IPS-NIHi7 (cell line): ENCODE results near the gene DEF6.
A peak's percentile ranks its signal among the peaks of the same experiment; 100 is the strongest.

Experiments
- DNase-seq: peaks from one replicate; pipeline ENCODE4 v3.0.0; 2012; ENCODE audit warnings: mixed read lengths; ENCODE audit errors: extremely low spot score

DEF6 gene, protein sequence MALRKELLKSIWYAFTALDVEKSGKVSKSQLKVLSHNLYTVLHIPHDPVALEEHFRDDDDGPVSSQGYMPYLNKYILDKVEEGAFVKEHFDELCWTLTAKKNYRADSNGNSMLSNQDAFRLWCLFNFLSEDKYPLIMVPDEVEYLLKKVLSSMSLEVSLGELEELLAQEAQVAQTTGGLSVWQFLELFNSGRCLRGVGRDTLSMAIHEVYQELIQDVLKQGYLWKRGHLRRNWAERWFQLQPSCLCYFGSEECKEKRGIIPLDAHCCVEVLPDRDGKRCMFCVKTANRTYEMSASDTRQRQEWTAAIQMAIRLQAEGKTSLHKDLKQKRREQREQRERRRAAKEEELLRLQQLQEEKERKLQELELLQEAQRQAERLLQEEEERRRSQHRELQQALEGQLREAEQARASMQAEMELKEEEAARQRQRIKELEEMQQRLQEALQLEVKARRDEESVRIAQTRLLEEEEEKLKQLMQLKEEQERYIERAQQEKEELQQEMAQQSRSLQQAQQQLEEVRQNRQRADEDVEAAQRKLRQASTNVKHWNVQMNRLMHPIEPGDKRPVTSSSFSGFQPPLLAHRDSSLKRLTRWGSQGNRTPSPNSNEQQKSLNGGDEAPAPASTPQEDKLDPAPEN

DNA sequence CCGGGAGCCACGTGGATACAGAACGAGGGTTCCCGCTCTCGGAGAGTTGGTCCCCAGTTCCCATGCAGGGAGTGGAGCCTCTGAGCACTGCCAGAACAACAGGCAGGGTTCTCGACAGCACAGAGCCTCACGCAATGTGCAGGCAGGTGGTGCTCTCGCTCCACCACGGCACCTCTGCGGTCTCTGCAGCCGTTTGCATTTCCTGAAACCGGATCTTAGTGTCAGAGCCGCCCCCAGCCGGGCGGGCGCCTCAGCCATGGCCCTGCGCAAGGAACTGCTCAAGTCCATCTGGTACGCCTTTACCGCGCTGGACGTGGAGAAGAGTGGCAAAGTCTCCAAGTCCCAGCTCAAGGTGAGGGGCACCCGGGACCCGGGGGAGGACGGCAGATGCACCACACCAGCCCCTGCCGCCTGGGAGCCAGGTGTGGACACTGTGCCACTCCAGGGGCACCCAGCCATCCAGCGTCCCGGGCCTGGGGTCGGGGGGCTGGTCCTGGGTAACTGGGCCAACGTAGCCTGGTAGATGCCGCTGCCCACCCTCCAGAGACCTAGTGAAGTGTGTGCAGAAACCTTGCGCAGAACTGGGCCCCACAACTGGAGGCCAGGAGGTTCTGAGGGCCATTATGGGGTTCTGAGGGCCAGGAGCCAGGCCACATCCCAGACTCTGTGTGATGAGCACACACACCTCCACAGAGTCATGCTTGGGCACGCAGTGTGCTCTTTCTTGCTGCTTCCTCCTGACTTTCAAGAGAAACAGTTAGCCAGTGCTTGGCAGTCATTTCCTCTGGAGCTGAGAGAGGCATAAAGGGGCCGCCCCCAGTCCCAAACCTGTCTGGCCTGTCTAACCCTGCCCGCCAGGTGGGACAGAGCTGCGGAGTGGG is at the start of gene DEF6:
TSS of gene DEF6 (plus strand) at position 218 of the 881 bp plus-strand sequence. CDS start at position 257, 39 bp downstream.
- DNase-seq: peak; percentile 96

DNA sequence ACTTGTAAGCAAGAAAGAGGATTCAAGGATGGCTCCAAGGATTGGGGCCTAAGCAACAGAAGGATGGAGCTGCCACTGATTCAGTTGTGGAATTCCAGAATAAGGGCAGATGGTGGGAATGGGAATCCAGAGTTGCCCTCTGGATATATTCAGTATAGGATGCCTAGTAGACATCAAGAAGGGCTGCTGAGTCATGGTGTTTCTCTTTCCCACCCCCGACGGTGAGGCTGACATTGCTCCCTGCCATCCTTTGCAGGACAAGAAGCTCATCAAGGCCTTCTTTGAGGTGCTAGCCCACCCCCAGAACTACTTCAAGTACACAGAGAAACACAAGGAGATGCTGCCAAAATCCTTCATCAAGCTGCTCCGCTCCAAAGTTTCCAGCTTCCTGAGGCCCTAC is 49.3 kb upstream of the DEF6 start:
- no peak for DNase-seq

DNA sequence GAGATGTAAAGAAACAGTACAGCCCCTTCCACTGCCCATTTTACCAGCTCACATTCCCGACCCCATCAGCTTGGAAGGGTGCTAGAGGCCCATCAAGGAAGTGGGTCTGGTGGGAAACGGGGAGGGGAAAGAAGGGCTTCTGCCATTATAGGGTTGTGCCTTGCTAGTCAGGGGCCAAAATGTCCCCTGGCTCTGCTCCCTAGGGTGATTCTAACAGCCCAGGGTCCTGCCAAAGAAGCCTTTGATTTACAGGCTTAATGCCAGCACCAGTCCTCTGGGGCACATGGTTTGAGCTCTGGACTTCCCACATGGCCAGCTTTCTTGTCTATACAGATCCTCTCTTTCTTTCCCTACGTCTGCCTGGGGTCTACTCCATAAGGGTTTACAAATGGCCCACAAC is 48.7 kb upstream of the DEF6 start:
- no peak for DNase-seq

DNA sequence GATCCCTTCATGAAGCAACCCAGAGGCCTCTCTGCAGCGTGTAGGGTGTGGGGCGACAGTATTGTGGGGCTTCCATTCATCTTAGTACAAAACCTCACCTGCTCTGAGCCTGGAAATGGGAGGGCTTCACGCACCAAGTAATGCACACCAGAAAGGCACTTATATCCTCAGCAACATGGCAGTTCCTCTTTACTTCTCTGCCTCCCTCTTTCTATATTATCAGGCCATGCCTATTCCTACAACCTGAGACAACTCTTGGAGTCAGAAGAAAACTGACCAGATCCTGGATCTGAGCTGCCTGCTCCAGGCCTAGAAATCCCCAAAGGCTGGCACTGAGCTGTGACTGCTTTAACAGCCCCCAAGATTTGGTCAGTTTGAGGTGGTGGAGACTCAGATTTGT is 45.7 kb upstream of the DEF6 start:
- no peak for DNase-seq

DNA sequence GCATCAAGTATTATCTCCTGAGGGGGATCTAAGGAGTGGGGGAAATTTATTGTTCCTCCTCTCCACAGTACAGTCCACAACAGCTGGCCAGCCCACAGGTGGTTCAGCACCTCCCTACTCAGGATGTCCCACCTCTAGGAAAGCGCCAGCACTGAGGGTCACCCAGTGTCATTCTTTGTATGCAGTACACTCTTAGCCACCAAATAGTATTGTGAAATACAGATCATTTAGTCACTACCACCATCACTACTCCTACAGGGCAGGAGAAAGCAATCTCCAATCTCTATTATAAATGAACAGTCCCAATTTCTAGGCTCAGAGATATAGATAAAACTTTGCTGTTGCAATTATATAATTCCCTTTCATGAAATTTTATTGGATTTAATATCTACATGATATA is 44.4 kb upstream of the DEF6 start:
- no peak for DNase-seq

DNA sequence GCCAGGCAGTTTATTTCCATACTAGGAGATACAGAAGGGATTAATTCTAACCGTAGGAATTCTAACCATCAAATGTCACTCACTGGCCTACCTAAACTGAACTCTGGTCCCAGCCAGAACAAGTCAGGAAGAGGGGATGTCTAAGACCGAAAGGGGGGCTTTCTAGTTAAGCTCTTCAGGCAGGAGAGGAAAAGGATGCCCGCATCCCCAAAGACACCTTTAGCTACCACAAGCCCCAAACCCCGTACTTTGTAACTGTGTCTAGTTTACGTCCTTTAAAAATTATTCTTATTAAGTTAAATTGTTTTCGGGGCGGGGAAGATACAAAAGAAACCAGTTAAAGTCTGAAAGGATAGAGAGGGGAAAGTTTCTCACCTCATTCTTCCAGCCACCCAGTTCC is 39.3 kb upstream of the DEF6 start:
- no peak for DNase-seq

DNA sequence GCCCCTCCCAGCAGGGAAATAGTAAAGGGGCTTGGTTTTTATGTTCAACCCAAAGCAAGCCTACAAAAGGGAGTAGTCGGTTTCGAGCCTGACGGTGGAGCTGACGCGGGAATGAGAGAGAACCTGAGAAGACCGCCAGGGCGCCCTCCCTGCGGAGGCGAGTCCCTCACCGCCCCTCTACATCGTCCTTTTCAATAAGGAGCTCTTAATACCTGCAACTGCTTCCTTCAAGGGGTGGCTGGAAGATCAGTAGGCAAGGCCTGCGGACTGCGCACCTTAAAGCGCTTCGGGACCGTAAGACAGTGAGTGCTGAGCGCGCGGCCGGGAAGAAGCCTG is 38.8 kb upstream of the DEF6 start:
- peak; percentile 67 for DNase-seq

DNA sequence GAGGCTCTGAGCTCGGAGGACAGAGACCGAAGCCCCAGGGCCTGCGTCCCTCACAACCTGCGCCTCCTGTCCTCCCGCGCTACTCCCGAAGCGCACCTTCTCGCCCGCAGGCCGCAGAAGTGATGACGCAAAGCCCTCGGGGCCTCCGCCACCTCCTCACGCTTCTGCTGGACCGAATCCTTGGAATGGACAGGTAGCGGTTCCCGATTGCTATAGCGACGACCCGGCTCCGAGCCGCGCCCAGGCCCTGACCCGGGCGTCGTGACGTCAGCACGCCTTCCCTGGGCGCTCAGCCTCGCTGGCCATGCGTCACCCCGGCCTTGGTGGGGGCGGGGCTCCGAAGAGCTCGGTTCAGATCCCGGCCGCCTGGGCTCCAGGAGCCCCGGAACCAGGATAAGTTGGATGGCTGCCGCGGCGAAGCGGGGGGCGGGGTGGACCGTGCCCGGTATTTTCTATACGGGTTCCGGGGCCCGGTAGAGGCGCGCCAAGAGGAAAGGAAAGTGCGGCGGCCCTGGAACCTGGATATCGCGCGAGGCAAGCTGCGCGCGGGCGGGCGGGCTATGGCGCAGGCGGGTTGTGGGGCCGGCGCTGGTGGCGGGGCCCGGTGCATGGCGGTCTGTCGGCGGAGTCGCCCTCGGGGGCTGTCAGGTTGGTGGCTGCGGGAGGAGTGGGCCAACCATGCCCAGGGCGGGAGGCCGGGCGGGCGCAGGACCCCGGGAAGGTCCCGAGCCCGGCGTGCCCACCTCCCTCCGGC is 38.2 kb upstream of the DEF6 start, which contains the start of gene ZNF76:
TSS of gene ZNF76 (plus strand) at position 542 of the 754 bp plus-strand sequence. CDS start 21,417 bp downstream, outside the sequence.
- DNase-seq: peak; percentile 100

DNA sequence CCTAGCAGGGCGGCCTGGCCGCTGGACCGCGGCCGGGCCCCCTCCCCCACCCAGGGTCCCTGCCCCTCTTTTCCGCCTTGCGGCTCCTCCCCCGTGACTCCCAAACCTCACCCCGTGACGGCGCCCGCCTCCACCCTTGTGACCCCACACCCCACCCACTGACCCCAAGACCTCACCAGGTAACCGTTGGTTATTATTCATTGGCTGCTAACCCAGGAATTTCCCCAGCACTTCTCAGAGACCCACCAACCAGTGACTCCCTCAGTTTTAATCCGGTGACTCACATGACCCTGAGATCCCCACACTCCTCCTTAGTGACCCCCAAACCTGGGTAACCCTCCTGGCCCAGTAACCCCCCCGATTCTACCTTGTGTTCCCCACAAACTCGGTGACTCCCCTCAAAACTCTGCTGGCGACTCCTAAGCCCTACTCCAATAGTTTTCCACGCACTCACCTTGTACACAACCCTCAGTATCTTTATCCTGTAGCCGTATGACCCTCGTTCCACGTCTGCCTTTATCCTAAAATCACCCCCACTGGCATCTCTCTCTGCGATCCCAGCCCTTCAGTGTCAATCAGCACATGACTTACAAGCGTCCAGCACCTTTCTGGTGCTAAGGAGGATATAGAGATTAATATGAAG is 37.5 kb upstream of the DEF6 start:
- peak; percentile 93 for DNase-seq

DNA sequence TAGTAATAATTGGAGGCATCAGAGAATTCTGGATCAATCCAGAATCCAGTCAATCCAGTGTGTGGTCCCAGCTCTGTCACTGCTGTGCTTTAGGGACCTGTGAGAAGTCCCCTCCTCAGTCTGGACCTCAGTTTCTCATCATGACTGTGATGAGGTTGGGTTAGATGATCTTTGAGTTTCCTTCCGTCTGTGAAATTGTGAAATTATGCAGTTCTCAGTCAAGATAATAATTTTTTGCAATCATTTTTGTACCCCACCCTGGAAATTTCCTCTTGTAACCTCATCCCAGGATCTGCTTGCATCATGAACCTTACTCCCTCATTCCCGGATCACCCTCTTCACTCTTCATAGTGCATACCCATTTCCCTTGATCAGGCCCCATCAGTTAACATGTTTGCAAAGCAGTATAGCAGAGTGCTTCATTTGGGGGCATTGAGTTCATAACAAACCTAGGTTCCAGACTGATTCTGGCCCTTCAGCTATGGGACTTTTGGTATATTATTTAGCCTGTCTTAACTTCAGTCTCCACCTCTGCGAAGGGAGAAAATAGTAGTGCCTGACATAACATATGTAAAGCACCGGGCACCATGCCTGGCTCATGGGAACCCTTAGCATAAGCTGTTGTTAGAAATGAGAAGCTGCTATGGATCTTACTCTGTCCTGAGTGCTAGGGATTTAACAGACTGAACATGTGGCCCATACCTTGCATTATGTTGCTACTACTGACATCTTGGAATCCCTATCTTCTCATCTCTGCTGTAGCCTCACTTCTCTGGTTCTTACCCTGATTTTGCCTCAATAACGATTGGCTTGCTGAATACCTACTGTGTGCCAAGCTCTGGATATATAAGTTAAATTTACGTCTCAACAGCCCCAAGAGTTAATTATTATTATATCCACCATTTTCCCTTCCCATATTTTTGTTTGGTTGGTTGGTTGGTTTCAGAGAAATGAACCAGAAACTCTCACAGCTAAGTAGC is 36.7 kb upstream of the DEF6 start:
- DNase-seq: no peak

DNA sequence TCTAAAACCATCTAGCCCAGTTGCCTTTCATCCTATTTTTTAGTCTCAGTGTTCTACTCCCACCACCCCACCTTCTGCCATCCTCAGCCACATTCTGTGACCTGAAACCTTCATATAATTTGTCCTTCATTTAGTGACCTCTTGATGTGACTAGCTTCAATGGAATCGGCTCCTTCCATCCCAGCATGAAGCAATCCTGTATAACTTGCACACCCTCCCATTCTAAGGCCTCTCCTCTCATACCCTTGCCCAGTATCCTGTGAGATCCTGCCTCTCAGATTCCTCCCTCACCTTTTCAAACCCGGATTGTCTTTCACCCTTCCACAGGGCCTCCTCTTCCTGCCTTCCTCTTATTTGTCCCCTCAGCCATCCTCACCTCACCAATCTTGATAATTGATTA is 35.0 kb upstream of the DEF6 start:
- DNase-seq: no peak

DNA sequence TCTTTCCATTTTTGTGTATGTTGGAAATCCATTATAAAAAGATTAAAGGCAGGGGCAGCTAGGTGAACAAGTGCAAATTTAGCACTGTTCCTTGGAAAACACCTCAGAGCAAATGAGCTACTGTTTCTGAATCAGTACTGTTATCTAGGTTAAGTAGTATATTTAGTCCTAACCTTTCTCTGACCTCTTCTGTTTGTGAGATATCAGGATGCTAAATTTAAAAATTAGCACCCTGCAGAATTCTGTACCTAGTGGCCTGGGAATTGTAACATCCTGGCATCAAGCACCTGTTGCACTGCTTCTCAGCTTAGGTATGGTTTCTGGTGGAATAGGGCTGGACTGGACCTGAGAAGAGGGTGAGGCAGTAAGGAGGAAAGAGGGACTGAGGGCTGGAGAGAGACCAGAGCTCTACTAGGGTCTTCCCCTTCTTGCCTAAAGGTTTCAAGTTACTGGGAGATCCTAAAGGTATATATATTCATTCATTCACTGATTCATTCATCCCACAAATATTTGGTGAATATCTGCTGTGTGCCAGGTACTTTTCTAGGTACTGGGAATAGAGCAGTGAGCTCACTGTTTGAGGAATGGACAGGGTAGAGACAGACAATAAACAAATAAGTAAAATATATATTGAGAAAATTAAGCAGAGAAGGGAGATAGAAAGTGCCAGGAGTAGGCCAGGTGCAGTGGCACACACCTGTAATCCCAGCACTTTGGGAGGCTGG is 32.9 kb upstream of the DEF6 start:
- DNase-seq: no peak

DNA sequence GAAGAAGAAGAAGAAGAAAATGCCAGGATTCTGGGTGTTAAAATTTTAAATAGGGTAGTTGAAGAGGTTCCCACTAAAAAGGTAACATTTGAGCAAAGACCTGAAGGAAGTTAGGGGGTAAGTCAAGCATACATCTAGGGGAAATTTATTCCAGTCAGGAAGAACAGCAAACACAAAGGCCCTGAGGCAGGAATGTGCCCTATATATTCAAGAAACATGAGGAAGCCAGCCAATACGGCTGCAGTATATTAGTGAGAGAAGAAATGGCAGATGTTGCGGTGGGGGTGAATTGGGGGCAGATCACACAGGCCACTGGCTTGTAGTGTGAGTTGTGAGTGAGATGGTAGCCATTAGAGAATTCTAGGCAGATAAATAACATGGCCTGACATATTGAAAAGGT is 32.1 kb upstream of the DEF6 start:
- DNase-seq: no peak

DNA sequence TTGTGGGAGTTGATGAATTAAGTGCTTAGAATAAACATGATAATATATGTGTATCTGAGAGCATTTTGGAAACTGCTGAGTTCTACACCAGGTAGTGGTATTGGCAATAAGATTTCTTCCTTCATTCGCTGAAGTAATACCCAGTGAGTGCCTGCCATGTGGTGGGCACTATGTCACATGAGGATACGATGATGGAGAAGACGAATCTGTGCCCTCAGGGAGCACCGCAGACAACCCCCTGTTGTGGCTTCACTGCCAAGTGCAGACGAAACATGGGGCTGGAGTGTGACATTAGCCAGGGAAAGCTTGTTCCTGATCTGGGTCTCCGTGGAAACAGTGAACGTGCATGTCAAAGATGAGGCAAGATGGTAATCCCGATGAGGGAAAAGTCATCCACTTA is 30.2 kb upstream of the DEF6 start:
- DNase-seq: no peak

DNA sequence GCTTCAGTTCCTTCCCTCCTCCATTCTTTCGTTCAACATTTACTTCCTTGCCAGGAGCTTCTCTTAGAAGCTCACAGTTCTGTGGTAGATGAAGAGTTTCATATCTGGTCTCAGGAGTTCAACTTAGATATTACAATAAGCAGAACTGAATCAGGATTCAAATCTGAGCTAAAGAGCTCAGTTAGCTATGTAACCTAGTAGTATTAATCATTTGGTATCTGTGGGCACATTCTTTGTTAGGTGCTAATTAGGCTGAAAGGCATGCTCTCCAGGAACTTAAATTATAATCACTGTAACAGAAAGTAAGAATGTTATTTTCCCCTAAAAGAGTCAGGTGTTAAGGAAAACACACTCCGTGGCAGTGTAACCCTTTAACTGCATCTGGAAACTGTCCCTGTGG is 29.7 kb upstream of the DEF6 start:
- DNase-seq: no peak

DNA sequence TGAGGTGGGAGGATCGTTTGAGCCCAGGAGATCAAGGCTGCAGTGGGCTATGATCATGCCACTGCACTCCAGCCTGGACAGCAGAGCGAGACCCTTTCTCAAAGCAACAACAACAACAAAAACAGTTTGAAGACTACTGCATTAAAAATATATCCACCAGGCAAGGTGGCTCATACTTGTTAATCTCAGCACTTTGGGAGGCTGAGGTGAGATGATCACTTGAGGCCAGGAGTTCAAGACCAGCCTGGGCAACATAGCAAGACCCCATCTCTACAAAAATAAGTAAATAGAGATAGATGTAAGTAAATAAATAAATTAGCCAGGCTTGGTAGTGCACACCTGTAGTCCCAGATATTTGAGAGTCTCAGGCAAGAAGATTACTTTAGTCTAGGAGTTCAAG is 25.6 kb upstream of the DEF6 start:
- DNase-seq: no peak

DNA sequence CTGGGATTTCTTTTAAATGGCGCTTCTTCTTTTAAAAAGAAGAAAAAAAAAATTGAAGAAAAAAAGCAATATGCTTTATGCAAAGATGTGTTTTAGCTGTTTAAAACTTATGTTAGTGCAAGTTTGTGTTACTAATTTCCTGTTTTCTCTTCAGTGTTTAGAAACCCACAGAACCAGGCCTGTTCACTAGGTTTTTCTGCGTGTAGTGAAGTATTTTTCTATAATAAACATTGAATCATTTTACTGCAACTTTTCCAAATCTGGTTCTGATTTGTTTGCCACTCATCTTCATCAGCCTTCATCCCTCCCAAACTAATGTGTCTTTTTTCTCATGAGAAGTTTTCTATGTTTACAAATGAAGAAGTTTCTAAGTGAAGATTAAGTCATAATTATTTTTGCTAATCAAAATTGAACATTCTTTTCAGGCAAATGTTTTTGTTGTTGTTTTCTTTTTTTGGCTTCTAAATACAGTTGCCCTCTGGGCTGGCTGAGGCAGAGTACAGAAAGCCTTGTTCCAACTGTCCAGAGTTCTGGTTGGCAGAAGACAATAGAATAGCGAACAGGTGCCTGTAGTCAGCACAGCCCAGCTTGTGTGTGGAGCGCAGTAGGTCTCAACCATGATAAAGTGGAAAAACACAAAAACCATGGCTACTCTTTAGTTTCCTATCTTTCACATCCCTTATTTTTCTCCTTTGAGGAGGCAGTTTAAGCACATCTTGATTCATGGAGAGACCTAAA is 23.6 kb upstream of the DEF6 start:
- no peak for DNase-seq

DNA sequence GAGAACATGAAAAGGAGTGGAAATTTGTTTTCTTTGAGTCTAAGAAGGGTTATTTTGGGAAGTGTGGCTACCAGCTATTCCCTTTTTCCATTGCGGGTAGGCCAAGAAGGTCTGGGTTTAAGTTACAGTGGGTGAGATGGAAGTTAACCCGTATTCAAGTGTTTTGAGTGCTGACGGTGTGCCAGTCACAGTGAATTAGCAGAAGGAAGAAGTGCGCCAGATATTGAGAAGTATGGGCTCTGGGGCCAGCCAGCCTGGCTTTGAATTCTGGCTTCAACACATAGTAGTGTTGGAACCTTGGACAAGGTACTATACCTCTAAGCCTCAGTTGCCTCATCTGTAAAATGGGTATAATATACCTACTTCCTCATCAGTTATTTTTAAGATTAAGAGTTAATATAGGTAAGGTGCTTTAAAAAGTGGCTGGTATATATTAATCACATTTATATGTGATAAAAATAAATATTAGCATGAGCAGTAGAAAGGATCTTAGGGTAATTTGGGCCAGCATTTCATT is 21.8 kb upstream of the DEF6 start:
- DNase-seq: no peak
